Activated CD4-positive, alpha-beta memory T cell treated with anti-CD3 and anti-CD28 coated beads, Interleukin-2, amount 10 ng/mL, durations not matched to agents 7 days and 5 days (primary cell): ENCODE measurements around the gene UGCG. TPM values are rescaled to one million over a fixed set of nuclear protein-coding genes. Genes with fewer than 3 reads are reported as not detected.

ENCODE experiments used
- CTCF ChIA-PET: fragments of 350-600 bp; sonication (Branson Sonifier 250); formaldehyde crosslinking; loops from one replicate; lab custom pipeline; 2021; ENCODE audit warnings: antibody characterized with exemption, inconsistent platforms; lab: Charles Lee
- POLR2A ChIA-PET: fragments of 350-600 bp; sonication (Branson Sonifier 250); formaldehyde crosslinking; loops from one replicate; lab custom pipeline; 2021; ENCODE audit warnings: antibody characterized with exemption; lab: Charles Lee
- DNase-seq: peaks from one replicate; pipeline ENCODE4 v3.0.0-alpha.2; 2020
- H3K27ac Mint-ChIP-seq: one replicate; pipeline ENCODE4 v1.8.0; 2021; ENCODE audit warnings: mild to moderate bottlenecking, mixed read lengths
- H3K27me3 Mint-ChIP-seq: one replicate; pipeline ENCODE4 v1.8.0; 2021; ENCODE audit warnings: mixed read lengths
- H3K36me3 Mint-ChIP-seq: one replicate; pipeline ENCODE4 v1.8.0; 2021; ENCODE audit warnings: low read depth, mixed read lengths
- H3K4me1 Mint-ChIP-seq: one replicate; pipeline ENCODE4 v1.8.0; 2021; ENCODE audit warnings: mixed read lengths
- H3K4me3 Mint-ChIP-seq: one replicate; pipeline ENCODE4 v1.8.0; 2021; ENCODE audit warnings: mild to moderate bottlenecking, mixed read lengths
- H3K9me3 Mint-ChIP-seq: one replicate; pipeline ENCODE4 v1.8.0; 2021; ENCODE audit warnings: mixed read lengths
- total RNA-seq, 2 experiments: library from RNA; stranded (reverse); gene quantifications; one replicate each; pipeline ENCODE4 v1.2.3, GENCODE V29; 2021

UGCG gene
- 10 to 100 TPM; 20.9 to 21.4 TPM for total RNA-seq

- DNase-seq: peak; percentile 89
- Mint-ChIP-seq H3K4me1 (peaks cover 22% of the 10 kb centered on the region), H3K36me3 (no peaks in the 10 kb centered on the region), H3K27me3 (no peaks in the 10 kb centered on the region), H3K27ac (peak within 1 kb of the TSS; percentile 80), H3K4me3 (peak within 1 kb of the TSS; percentile 80), H3K9me3 (no peaks in the 10 kb centered on the region)
- ChIA-PET POLR2A (interaction anchor here (0.7 to 3.6 kb wide), 24 partner anchors 10 to 483 kb away, joined by 3 to 41 read pairs (median 4); partner anchors contain the start of genes HSDL2 and PTBP3), CTCF (interaction anchor here (1.1 kb wide), 1 partner anchor 178 kb away, joined by 7 read pairs; no protein-coding TSS in a partner anchor)
Observed at GRCh38 chr9:111895996-111896941, at the start of gene UGCG. TSS of gene UGCG (plus strand) at chr9:111896814. CDS start at chr9:111897216, 402 bp downstream.

- Mint-ChIP-seq H3K4me1 (no peaks in the 10 kb centered on the region), H3K36me3 (no peaks in the 10 kb centered on the region), H3K4me3 (no peak overlapping the region)
Observed at GRCh38 chr9:111851553-111851952, 45.1 kb upstream of the UGCG start.

GRCh38 chr9:111852291-111852690 is 44.3 kb upstream of the UGCG start:
- no peaks in the 10 kb centered on the region for H3K36me3 Mint-ChIP-seq
- DNase-seq: no peak
- no peak overlapping the region for H3K27ac Mint-ChIP-seq
- H3K4me1 Mint-ChIP-seq: no peaks in the 10 kb centered on the region
- CTCF ChIA-PET: interaction anchor here (0.7 kb wide), 1 partner anchor 52 kb away, joined by 5 read pairs; no protein-coding TSS in a partner anchor
- no peaks in the 10 kb centered on the region for H3K9me3 Mint-ChIP-seq
- no peaks in the 10 kb centered on the region for H3K27me3 Mint-ChIP-seq
- POLR2A ChIA-PET: no interaction called here
- H3K4me3 Mint-ChIP-seq: no peak overlapping the region

More at GRCh38 chr9:111851553-111851952, 45.1 kb upstream of the UGCG start:
- POLR2A ChIA-PET: no interaction called here
- Mint-ChIP-seq H3K9me3 (no peaks in the 10 kb centered on the region), H3K27ac (no peak overlapping the region), H3K27me3 (no peaks in the 10 kb centered on the region)
- CTCF ChIA-PET: interaction anchor here (0.5 kb wide), 1 partner anchor 521 kb away, joined by 3 read pairs; no protein-coding TSS in a partner anchor
- DNase-seq: no peak

GRCh38 chr9:111853450-111853827 is 43.2 kb upstream of the UGCG start:
- CTCF ChIA-PET: no interaction called here

GRCh38 chr9:111854799-111855198 is 41.8 kb upstream of the UGCG start:
- DNase-seq: no peak
- ChIA-PET POLR2A (no interaction called here), CTCF (no interaction called here)
- peaks cover 1% of the 10 kb centered on the region for H3K27me3 Mint-ChIP-seq
- no peaks in the 10 kb centered on the region for H3K4me1 Mint-ChIP-seq
- H3K27ac Mint-ChIP-seq: no peak overlapping the region
- no peaks in the 10 kb centered on the region for H3K9me3 Mint-ChIP-seq
- no peak overlapping the region for H3K4me3 Mint-ChIP-seq
- H3K36me3 Mint-ChIP-seq: no peaks in the 10 kb centered on the region

More at GRCh38 chr9:111853450-111853827, 43.2 kb upstream of the UGCG start:
- no peaks in the 10 kb centered on the region for H3K9me3 Mint-ChIP-seq
- H3K27me3 Mint-ChIP-seq: peaks cover 1% of the 10 kb centered on the region
- no peak for DNase-seq
- H3K27ac Mint-ChIP-seq: no peak overlapping the region
- no peak overlapping the region for H3K4me3 Mint-ChIP-seq
- POLR2A ChIA-PET: no interaction called here
- H3K4me1 Mint-ChIP-seq: no peaks in the 10 kb centered on the region
- no peaks in the 10 kb centered on the region for H3K36me3 Mint-ChIP-seq

GRCh38 chr9:111857555-111858211 is 38.9 kb upstream of the UGCG start:
- Mint-ChIP-seq H3K4me3 (no peak overlapping the region), H3K4me1 (no peaks in the 10 kb centered on the region), H3K27me3 (peaks cover 1% of the 10 kb centered on the region), H3K27ac (no peak overlapping the region), H3K36me3 (no peaks in the 10 kb centered on the region), H3K9me3 (no peaks in the 10 kb centered on the region)
- POLR2A ChIA-PET: no interaction called here
- no peak for DNase-seq
- CTCF ChIA-PET: no interaction called here

- no peaks in the 10 kb centered on the region for H3K4me1 Mint-ChIP-seq
- H3K9me3 Mint-ChIP-seq: peaks cover 3% of the 10 kb centered on the region
- CTCF ChIA-PET: no interaction called here
- no peaks in the 10 kb centered on the region for H3K36me3 Mint-ChIP-seq
- no peak overlapping the region for H3K4me3 Mint-ChIP-seq
- peaks cover 1% of the 10 kb centered on the region for H3K27me3 Mint-ChIP-seq
- H3K27ac Mint-ChIP-seq: no peak overlapping the region
- POLR2A ChIA-PET: no interaction called here
- no peak for DNase-seq
Observed at GRCh38 chr9:111860443-111860842, 36.2 kb upstream of the UGCG start.

GRCh38 chr9:111863636-111864035 is 33.0 kb upstream of the UGCG start:
- Mint-ChIP-seq H3K36me3 (peaks cover 3% of the 10 kb centered on the region), H3K27ac (no peak overlapping the region), H3K9me3 (peaks cover 7% of the 10 kb centered on the region), H3K4me1 (peaks cover 4% of the 10 kb centered on the region), H3K4me3 (no peak overlapping the region), H3K27me3 (peaks cover 2% of the 10 kb centered on the region)
- CTCF ChIA-PET: no interaction called here
- DNase-seq: no peak
- POLR2A ChIA-PET: no interaction called here

GRCh38 chr9:111866976-111867375 is 29.6 kb upstream of the UGCG start:
- Mint-ChIP-seq H3K4me1 (peaks cover 12% of the 10 kb centered on the region), H3K4me3 (no peak overlapping the region), H3K36me3 (peaks cover 3% of the 10 kb centered on the region), H3K9me3 (peaks cover 9% of the 10 kb centered on the region), H3K27ac (no peak overlapping the region), H3K27me3 (peaks cover 6% of the 10 kb centered on the region)
- DNase-seq: no peak
- POLR2A ChIA-PET: no interaction called here
- CTCF ChIA-PET: no interaction called here

GRCh38 chr9:111868475-111868874 is 28.1 kb upstream of the UGCG start:
- H3K4me1 Mint-ChIP-seq: peaks cover 12% of the 10 kb centered on the region
- POLR2A ChIA-PET: no interaction called here

GRCh38 chr9:111870774-111871498 is 25.7 kb upstream of the UGCG start:
- Mint-ChIP-seq H3K27me3 (peaks cover 14% of the 10 kb centered on the region), H3K9me3 (peaks cover 6% of the 10 kb centered on the region), H3K36me3 (peaks cover 3% of the 10 kb centered on the region), H3K27ac (no peak overlapping the region), H3K4me3 (no peak overlapping the region), H3K4me1 (peaks cover 12% of the 10 kb centered on the region)
- CTCF ChIA-PET: interaction anchor here (1.6 kb wide), 1 partner anchor 98 kb away, joined by 3 read pairs; no protein-coding TSS in a partner anchor
- DNase-seq: peak; percentile 19
- POLR2A ChIA-PET: no interaction called here

More at GRCh38 chr9:111868475-111868874, 28.1 kb upstream of the UGCG start:
- peaks cover 3% of the 10 kb centered on the region for H3K36me3 Mint-ChIP-seq
- H3K27ac Mint-ChIP-seq: no peak overlapping the region
- peaks cover 10% of the 10 kb centered on the region for H3K27me3 Mint-ChIP-seq
- peaks cover 9% of the 10 kb centered on the region for H3K9me3 Mint-ChIP-seq
- DNase-seq: no peak
- CTCF ChIA-PET: no interaction called here
- H3K4me3 Mint-ChIP-seq: no peak overlapping the region

GRCh38 chr9:111871499-111871855 is 25.1 kb upstream of the UGCG start:
- DNase-seq: no peak
- H3K36me3 Mint-ChIP-seq: peaks cover 3% of the 10 kb centered on the region
- POLR2A ChIA-PET: no interaction called here
- H3K4me3 Mint-ChIP-seq: no peak overlapping the region
- CTCF ChIA-PET: interaction anchor here (1.6 kb wide), 1 partner anchor 98 kb away, joined by 3 read pairs; no protein-coding TSS in a partner anchor
- peaks cover 12% of the 10 kb centered on the region for H3K4me1 Mint-ChIP-seq
- H3K27ac Mint-ChIP-seq: no peak overlapping the region
- peaks cover 6% of the 10 kb centered on the region for H3K9me3 Mint-ChIP-seq
- peaks cover 17% of the 10 kb centered on the region for H3K27me3 Mint-ChIP-seq
